Dermis lymphatic vessel endothelial cell (primary cell): ENCODE results near the gene ABHD12. TPM values are rescaled to one million over a fixed set of nuclear protein-coding genes. Genes with fewer than 3 reads are reported as not detected.

Experiments
- total RNA-seq: library from RNA; depleted of rRNA; stranded (reverse); fragments of >200 nt; gene quantifications from 2 replicates; pipeline ENCODE4 v1.2.1, GENCODE V29; 2014

Gene ABHD12
- total RNA-seq, result 22.4 and 29.4 TPM in 2 replicates

DNA sequence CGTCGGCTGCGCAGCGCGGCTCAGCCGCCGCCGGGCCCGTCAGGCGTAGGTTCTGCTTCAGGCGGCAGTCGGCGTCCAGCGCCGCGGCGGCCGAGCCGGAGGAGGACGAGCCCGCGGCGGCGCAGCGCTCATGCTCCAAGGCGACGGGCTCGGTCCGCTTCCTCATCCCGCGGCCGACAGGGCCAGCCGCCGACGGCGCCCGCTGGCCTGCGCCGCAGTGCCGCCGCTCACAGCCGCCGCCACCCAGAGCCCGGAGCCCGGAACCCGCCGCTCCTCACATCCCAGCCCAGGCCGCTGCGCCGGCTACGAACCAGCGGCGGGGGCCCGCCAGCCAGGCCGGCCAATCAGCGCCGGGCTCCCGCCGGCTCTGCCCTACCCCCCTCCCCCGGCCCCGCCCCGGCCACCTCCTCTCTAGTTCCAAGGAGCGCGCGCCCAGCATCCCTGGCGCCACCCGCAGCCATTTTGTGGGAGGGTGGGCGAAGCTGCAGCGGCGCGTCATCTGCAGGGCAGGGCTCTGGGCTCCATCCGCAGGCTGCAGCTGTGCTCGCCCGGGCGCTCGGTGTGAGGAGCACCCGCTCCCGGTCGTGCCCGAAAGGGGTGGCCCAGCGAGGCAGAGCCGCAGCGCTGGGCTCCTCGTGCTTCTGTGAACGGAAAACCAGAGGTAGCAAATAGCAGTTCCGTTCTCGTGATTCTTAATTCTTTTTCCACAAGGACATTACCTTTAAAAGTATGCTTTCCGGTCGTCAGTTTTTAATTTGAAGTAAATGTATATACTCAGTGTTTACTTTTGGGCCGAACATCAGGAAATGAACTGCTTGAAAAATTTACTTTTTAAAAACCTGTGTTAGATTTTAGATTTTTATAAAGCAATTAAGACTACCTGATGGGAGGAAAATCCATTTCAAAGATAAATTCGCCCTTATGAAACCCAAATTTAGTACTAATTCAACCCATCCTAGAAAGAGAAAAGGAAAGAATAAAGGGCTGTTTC lies at the start of gene ABHD12:
Gene ABHD12 (minus strand): TSS at position 298 of the 991 bp plus-strand sequence. CDS start 132 bp downstream, at position 166.

DNA sequence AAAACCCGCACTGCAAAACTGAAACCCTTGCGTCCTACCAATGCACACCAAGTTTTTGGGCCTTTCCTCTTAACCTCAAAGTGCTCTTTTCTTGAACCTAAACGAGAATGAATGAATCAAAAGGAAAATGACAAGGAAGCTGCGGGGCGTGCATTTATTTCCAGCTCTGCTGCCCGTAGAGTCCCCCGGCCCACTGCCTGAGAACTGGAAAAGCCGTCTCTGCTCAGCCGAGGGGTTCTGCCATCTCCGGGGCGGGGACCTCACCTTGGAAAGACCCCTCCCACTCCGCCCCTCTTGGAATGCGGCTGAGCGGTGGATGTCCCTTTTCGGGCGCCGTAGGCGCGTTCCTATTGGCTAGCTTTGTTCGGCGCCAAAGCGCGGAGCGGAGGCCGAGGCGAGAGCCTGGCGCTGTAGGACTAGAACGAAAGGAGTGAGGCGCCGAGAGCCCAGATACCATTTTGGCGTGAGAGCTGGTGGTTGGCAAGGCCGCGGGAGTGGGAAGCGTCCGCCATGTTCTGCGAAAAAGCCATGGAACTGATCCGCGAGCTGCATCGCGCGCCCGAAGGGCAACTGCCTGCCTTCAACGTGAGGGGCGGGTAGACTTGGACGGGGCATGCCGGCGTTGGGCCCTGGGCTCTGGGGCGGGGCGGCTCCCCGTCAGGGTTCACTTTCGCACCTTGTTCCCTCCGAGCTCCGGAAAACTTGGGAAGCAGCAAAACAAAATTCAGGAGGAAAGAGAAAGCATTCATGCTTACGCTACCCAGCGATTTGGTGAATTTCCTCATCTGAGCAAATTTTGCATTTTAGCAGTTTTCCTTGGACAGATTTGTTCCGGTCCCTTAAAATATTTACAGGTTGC lies 16.9 kb upstream of the ABHD12 start, which contains the start of gene GINS1:
Gene GINS1 (plus strand): TSS at position 363 of the 859 bp plus-strand sequence. CDS start 148 bp downstream, at position 511.

Other genes with a start within 250 kb of the ABHD12 start
- 33.9 and 35.0 TPM in 2 replicates for gene ENTPD6, start 195.1 kb downstream of the ABHD12 start, total RNA-seq
- gene PYGB, start 142.8 kb downstream of the ABHD12 start, total RNA-seq, result 72.1 and 72.4 TPM in 2 replicates
- gene GINS1, start 16.8 kb upstream of the ABHD12 start, total RNA-seq, result 3.6 and 3.8 TPM in 2 replicates
- 23.1 and 29.6 TPM in 2 replicates for gene NINL, start 194.7 kb upstream of the ABHD12 start, total RNA-seq
- 8.5 and 9.5 TPM in 2 replicates for gene NANP, start 233.2 kb upstream of the ABHD12 start, total RNA-seq